Erythroblast (primary cell): ENCODE data around the gene HSF4.

Experiments
- DNase-seq, 2 experiments: peaks; one replicate each; lab custom pipeline; 2025; lab: John Stamatoyannopoulos, UW
- GATA1 ChIP-seq: IDR thresholded peaks from 2 replicates; pipeline ENCODE4 v1.6.1; 2011; ENCODE audit warnings: low read depth, mild to moderate bottlenecking, control low read depth, low read length, moderate library complexity
- POLR2A ChIP-seq: IDR thresholded peaks from 2 replicates; pipeline ENCODE4 v1.6.1; 2011; ENCODE audit warnings: mild to moderate bottlenecking, low read length

HSF4 gene

GRCh38 chr16:67213197-67214019 lies 48.9 kb downstream of the HSF4 start:
- no peak for DNase-seq
- TF ChIP-seq POLR2A (no peak), GATA1 (no peak)

- TF ChIP-seq POLR2A (no peak), GATA1 (no peak)
Observed at GRCh38 chr16:67215706-67216105, 51.2 kb downstream of the HSF4 start.

GRCh38 chr16:67216612-67217490 lies 52.3 kb downstream of the HSF4 start:
- peak; percentile 77 to 81 for DNase-seq
- no peak for TF ChIP-seq GATA1
- no peak for TF ChIP-seq POLR2A

More at GRCh38 chr16:67215706-67216105, 51.2 kb downstream of the HSF4 start:
- DNase-seq: no peak
